GM23248 (cell line): ENCODE measurements around the gene PRSS23. TPM values are rescaled to one million over a fixed set of nuclear protein-coding genes. Genes with fewer than 3 reads are reported as not detected.

ENCODE experiments used
- DNase-seq: peaks from one replicate; pipeline ENCODE4 v3.0.0-alpha.2; 2015
- H2AFZ ChIP-seq: fragments of 200-600 bp; sonication (generic); 2 replicates; pipeline ENCODE4 v1.6.1; 2016; ENCODE audit warnings: antibody characterized with exemption
- H3F3A ChIP-seq: fragments of 200-600 bp; sonication (generic); 2 replicates; pipeline ENCODE4 v1.6.1; 2016; ENCODE audit warnings: mild to moderate bottlenecking, antibody characterized with exemption, mixed run types; ENCODE audit not compliant: insufficient read depth
- H3K27ac ChIP-seq: fragments of 200-600 bp; sonication (generic); 2 replicates; pipeline ENCODE4 v1.5.1; 2016; ENCODE audit warnings: mild to moderate bottlenecking
- H3K27me3 ChIP-seq: fragments of 200-600 bp; sonication (generic); replicated peaks from 2 replicates; pipeline ENCODE4 v1.6.1; 2016; ENCODE audit warnings: mild to moderate bottlenecking; ENCODE audit not compliant: insufficient read depth
- H3K36me3 ChIP-seq: fragments of 200-600 bp; sonication (generic); 2 replicates; pipeline ENCODE4 v1.6.1; 2016; ENCODE audit warnings: low read depth, mild to moderate bottlenecking
- H3K4me1 ChIP-seq: fragments of 200-600 bp; sonication (generic); 2 replicates; pipeline ENCODE4 v1.6.1; 2016; ENCODE audit warnings: mild to moderate bottlenecking; ENCODE audit not compliant: insufficient read depth
- H3K4me2 ChIP-seq: fragments of 200-600 bp; sonication (generic); one replicate; pipeline ENCODE4 v1.6.1; 2016; ENCODE audit warnings: mild to moderate bottlenecking; ENCODE audit not compliant: unreplicated experiment
- H3K4me3 ChIP-seq: fragments of 200-600 bp; sonication (generic); 2 replicates; pipeline ENCODE4 v1.5.1; 2016; ENCODE audit warnings: mild to moderate bottlenecking
- H3K79me2 ChIP-seq: fragments of 200-600 bp; sonication (generic); 2 replicates; pipeline ENCODE4 v1.6.1; 2016; ENCODE audit warnings: mild to moderate bottlenecking; ENCODE audit not compliant: insufficient read depth
- H3K9ac ChIP-seq: fragments of 200-600 bp; sonication (generic); 2 replicates; pipeline ENCODE4 v1.6.1; 2016; ENCODE audit warnings: mild to moderate bottlenecking
- H3K9me2 ChIP-seq: fragments of 200-600 bp; sonication (generic); 2 replicates; pipeline ENCODE4 v1.6.1; 2016; ENCODE audit warnings: mixed run types, mild to moderate bottlenecking, moderate library complexity; ENCODE audit not compliant: insufficient read depth
- H3K9me3 ChIP-seq: fragments of 200-600 bp; sonication (generic); one replicate; pipeline ENCODE4 v1.6.1; 2017; ENCODE audit warnings: low read depth
- H4K20me1 ChIP-seq: fragments of 200-600 bp; sonication (generic); 2 replicates; pipeline ENCODE4 v1.6.0; 2016; ENCODE audit not compliant: insufficient read depth
- EZH2 ChIP-seq: fragments of 200-600 bp; sonication (generic); IDR thresholded peaks from 2 replicates; pipeline ENCODE4 v1.6.1; 2018; ENCODE audit warnings: antibody characterized with exemption, mild to moderate bottlenecking; ENCODE audit not compliant: insufficient read depth, poor library complexity, severe bottlenecking
- EZH2phosphoT487 ChIP-seq: fragments of 200-600 bp; sonication (generic); IDR thresholded peaks from 2 replicates; pipeline ENCODE4 v1.6.1; 2018; ENCODE audit warnings: antibody characterized with exemption, moderate library complexity, mild to moderate bottlenecking, low read depth; ENCODE audit not compliant: insufficient read depth
- WGBS, 2 experiments: methylation state at CpG; one replicate each; pipeline ENCODE4 v1.1.6; 2015 to 2017; ENCODE audit warnings: low lambda C conversion rate in 2 of 2, low coverage in 1 of 2; ENCODE audit errors: missing lambda C conversion rate in 2 of 2; 5-methylcytosine and 5-hydroxymethylcytosine counted together
- in situ Hi-C: fragments of 300-500 bp; cut with MboI; formaldehyde crosslinking; loops from 2 replicates; pipeline ENCODE4 v1.15.0; 2020
- polyA plus RNA-seq: library from polyadenylated mRNA; unstranded; fragments of >200 nt; fragmentation: Nextera tagmentation; extraction: Ambion mirVana; gene quantifications from 2 replicates; pipeline ENCODE4 v1.2.1, GENCODE V29; 2016
- total RNA-seq: library from RNA; depleted of rRNA; stranded (reverse); fragments of >200 nt; shearing (Covaris generic); gene quantifications from 2 replicates; pipeline ENCODE4 v1.2.3, GENCODE V29; 2014

PRSS23 gene
- total and polyA plus RNA-seq, 2 experiments from 2014 or later: 217 to 376 TPM

DNA sequence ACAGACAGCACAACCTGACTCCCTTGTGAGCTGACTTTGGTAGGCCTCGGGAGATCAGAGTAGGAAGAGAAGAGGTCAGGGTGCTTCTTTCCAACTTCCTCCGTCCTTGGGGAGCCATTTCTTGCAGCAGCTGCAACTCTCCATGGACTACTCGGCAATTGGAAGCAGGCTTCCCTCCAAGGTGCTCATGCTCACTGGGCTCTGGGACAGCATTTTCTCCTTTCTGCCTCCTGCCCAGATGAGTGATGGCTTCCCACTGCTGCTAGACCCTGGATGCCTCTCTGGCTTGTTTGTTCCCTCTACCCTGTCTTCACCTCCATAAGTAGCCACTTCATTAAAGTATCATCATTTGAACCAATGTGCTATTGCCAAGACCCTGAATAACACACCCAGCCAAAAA, 8.2 kb upstream of the PRSS23 start:
- Histone ChIP-seq H3K9me2 (no peaks in the 10 kb centered on the region), H3K9me3 (no peaks in the 10 kb centered on the region), H4K20me1 (no peaks in the 10 kb centered on the region), H2AFZ (no peak overlapping the region), H3K4me2 (no peak overlapping the region), H3K4me3 (no peak overlapping the region), H3K4me1 (no peaks in the 10 kb centered on the region), H3K9ac (no peak overlapping the region), H3K27me3 (no peaks in the 10 kb centered on the region), H3K79me2 (no peaks in the 10 kb centered on the region), H3K36me3 (no peaks in the 10 kb centered on the region), H3F3A (no peaks in the 10 kb centered on the region), H3K27ac (no peak overlapping the region)
- TF ChIP-seq EZH2phosphoT487 (no peak), EZH2 (no peak)
- DNase-seq: no peak
- in situ Hi-C loops: no loop called here
- 86 to 87% methylated on average over 3 of the region's 3 CpGs for WGBS, 2 experiments

DNA sequence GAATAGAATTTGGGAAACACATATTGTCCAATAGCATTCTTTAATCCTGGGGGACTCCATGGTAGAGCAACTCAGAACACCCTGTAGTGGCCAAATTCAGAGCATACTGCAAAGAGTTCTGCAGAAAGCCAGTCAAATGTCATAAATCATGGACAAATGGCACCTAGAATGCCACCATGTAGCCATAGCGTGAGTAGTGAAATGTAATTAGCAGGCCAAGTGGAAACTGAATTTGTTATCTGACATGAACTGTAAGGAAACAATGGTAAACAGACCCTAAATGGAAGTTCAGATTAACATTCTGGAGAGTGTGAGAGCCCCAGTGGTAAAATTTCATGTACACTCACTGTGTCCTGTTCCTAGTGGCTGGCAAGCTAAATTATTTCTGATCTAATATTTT, 7.0 kb upstream of the PRSS23 start:
- 81 to 100% methylated on average over 1 of the region's 1 CpG for WGBS, 2 experiments
- in situ Hi-C loops: no loop called here
- no peaks in the 10 kb centered on the region for H3K4me1 ChIP-seq

DNA sequence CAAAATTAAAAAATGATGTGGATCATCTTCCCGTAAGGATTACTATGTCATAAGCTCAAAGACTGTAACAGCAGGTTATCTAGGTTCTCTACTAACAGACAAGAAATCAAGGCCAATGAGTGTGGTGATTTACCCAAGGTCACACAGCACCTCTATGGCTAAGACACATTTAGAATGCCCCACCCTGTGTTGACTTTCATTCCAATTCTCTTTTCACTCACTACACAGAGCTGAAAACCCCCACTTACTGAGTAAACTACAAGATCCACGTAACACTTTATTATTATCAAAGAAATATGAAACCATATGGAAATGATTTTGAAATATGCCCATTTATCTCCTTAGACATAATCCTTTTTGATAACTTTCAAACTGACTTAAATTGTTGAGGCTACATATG, 4.8 kb upstream of the PRSS23 start:
- TF ChIP-seq EZH2 (no peak), EZH2phosphoT487 (no peak)
- WGBS, 2 experiments: 95 to 99% methylated on average over 2 of the region's 2 CpGs
- Histone ChIP-seq H3K36me3 (no peaks in the 10 kb centered on the region), H3K27ac (no peak overlapping the region), H4K20me1 (no peaks in the 10 kb centered on the region), H3K4me2 (no peak overlapping the region), H3F3A (peaks cover 13% of the 10 kb centered on the region; the same call in 1 of the 2 replicates), H3K27me3 (no peaks in the 10 kb centered on the region), H3K9me3 (no peaks in the 10 kb centered on the region), H3K4me3 (no peak overlapping the region), H3K4me1 (peaks cover 13% of the 10 kb centered on the region), H3K79me2 (peaks cover under 1% of the 10 kb centered on the region; the same call in 1 of the 2 replicates), H3K9me2 (no peaks in the 10 kb centered on the region), H2AFZ (no peak overlapping the region), H3K9ac (no peak overlapping the region)
- DNase-seq: no peak
- in situ Hi-C loops: no loop called here

More for the DNA sequence above, 7.0 kb upstream of the PRSS23 start:
- Histone ChIP-seq H3K4me2 (no peak overlapping the region), H3K79me2 (no peaks in the 10 kb centered on the region), H3K4me3 (no peak overlapping the region), H3K9me2 (no peaks in the 10 kb centered on the region), H3K27ac (no peak overlapping the region), H3K9ac (no peak overlapping the region), H4K20me1 (no peaks in the 10 kb centered on the region), H3K27me3 (no peaks in the 10 kb centered on the region), H3K9me3 (no peaks in the 10 kb centered on the region), H3K36me3 (no peaks in the 10 kb centered on the region), H3F3A (no peaks in the 10 kb centered on the region), H2AFZ (no peak overlapping the region)
- TF ChIP-seq EZH2 (no peak), EZH2phosphoT487 (no peak)
- no peak for DNase-seq

DNA sequence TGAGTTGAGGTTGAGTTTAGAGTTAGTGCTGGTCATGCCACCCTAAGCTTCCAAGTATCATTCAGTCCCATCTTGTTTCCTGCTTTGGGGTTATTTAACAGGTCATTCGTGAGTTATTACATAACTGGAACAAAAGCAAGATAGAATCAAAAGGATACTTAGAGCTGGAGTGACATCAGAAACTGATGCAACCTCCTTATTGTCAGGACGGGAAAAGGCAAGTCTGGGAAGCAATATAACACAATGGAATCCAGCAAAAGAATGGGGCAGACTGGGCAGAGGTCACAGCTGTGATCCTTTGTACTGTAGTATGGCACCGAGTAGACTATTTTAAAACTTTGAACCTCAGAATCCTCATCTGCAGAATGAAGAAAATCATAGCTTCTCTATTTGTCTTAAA, 4.4 kb upstream of the PRSS23 start:
- Histone ChIP-seq H3K27me3 (no peaks in the 10 kb centered on the region), H3K36me3 (no peaks in the 10 kb centered on the region), H3K9ac (no peak overlapping the region), H3K4me3 (no peak overlapping the region), H3F3A (peaks cover 13% of the 10 kb centered on the region; the same call in 1 of the 2 replicates), H3K27ac (no peak overlapping the region), H2AFZ (no peak overlapping the region), H3K9me3 (no peaks in the 10 kb centered on the region), H3K79me2 (peaks cover 5% of the 10 kb centered on the region), H3K4me1 (peaks cover 13% of the 10 kb centered on the region), H4K20me1 (no peaks in the 10 kb centered on the region), H3K9me2 (no peaks in the 10 kb centered on the region), H3K4me2 (no peak overlapping the region)
- TF ChIP-seq EZH2 (no peak), EZH2phosphoT487 (no peak)
- DNase-seq: no peak
- 85 to 88% methylated on average over 3 of the region's 3 CpGs for WGBS, 2 experiments
- in situ Hi-C loops: no loop called here

DNA sequence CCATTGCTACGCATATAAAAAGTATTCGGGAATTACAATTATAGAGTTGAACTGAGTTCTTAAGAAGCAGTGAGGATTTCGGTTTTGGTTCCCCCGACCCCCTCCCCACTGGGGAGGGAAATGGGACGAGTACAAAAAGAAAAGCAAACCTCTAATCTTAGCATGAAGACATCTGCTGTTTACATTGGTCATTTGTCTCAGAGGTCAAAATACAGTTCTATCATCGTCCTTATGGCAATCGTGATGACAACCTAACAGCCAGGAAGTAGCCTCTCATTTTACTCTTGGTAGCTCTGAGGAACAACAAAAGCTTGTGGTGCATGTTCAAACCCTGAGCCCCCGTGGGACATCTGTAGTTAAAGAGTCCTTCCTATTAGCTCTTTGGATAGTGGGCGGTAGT, 3.2 kb upstream of the PRSS23 start:
- no peak for TF ChIP-seq EZH2
- no peak for TF ChIP-seq EZH2phosphoT487
- no peak overlapping the region for H3K9ac ChIP-seq
- H3K4me3 ChIP-seq: no peak overlapping the region
- H3K9me2 ChIP-seq: no peaks in the 10 kb centered on the region
- H3F3A ChIP-seq: peaks cover 17% of the 10 kb centered on the region; the same call in 1 of the 2 replicates
- 74 to 78% methylated on average over 9 of the region's 9 CpGs for WGBS, 2 experiments
- no peaks in the 10 kb centered on the region for H4K20me1 ChIP-seq
- H3K4me1 ChIP-seq: peaks cover 22% of the 10 kb centered on the region
- in situ Hi-C loops: no loop called here
- peaks cover 17% of the 10 kb centered on the region for H3K79me2 ChIP-seq
- no peak overlapping the region for H2AFZ ChIP-seq
- DNase-seq: no peak
- H3K4me2 ChIP-seq: no peak overlapping the region
- no peaks in the 10 kb centered on the region for H3K9me3 ChIP-seq
- no peaks in the 10 kb centered on the region for H3K27me3 ChIP-seq
- H3K27ac ChIP-seq: no peak overlapping the region
- H3K36me3 ChIP-seq: no peaks in the 10 kb centered on the region
